HT-29 (cell line): ENCODE results near the gene ZDHHC21. TPM values are rescaled to one million over a fixed set of nuclear protein-coding genes. Genes with fewer than 3 reads are reported as not detected.
"Not testable (repeated sequence)": the region's sequence is repeated elsewhere in the genome, so short reads cannot be mapped to it uniquely, and the experiment has no call there.

ENCODE experiments used
- DNase-seq: peaks from one replicate; pipeline ENCODE4 v3.0.0-alpha.2; 2015; ENCODE audit warnings: low spot score
- total RNA-seq: library from RNA; depleted of rRNA; stranded (reverse); fragments of >200 nt; shearing (Covaris generic); gene quantifications from 2 replicates; pipeline ENCODE4 v1.2.3, GENCODE V29; 2014

The ZDHHC21 gene
- total RNA-seq, 1 experiment from 2014 or later: 6.1 TPM

DNA sequence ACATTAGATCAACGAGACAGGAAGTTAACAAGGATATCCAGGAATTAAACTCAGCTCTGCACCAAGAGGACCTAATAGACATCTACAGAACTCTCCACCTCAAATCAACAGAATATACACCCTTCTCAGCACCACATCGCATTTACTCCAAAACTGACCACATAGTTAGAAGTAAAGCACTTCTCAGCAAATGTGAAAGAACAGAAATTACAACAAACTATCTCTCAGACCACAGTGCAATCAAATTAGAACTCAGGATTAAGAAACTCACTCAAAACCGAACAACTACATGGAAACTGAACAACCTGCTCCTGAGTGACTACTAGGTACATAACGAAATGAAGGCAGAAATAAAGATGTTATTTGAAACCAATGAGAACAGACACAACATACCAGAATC lies 10.6 kb downstream of the ZDHHC21 start:
- DNase-seq: not testable (repeated sequence)

DNA sequence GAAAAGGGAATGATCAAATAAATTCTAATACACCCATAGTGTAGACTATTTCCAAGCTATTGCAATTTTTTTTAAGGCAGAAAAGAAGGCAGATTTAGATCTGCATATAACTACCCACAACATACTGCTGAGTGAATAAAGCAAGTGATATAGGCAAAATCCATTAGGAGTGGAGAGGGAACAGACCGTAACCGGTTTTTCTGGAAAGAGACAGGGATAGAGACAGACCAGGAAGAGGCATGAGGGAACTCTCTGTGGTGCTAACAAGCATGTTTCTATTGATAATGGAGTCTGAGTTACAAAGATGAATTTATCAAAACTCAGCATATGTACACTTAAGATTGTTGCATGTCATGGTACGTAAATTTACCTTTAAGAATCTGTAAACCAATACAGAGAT lies 14.5 kb downstream of the ZDHHC21 start:
- DNase-seq: no peak

DNA sequence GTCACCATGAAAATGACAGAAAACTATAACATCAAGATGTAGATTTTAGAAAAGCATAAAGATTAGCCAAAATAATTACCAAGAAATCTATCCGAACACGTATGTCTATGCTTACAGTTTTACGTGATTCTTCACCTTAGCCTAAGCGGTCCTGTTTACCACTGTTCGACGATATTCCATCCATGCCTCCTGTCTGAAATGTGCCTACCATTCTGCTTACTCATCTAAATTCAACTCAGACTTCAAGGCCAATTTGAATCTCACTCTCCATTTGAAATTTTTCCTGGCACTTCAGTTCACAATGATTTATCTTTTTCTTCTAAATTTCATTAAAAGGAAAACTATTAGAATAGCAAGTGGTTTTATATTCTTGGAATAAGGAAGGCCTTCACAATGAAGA lies 15.4 kb downstream of the ZDHHC21 start:
- DNase-seq: no peak

DNA sequence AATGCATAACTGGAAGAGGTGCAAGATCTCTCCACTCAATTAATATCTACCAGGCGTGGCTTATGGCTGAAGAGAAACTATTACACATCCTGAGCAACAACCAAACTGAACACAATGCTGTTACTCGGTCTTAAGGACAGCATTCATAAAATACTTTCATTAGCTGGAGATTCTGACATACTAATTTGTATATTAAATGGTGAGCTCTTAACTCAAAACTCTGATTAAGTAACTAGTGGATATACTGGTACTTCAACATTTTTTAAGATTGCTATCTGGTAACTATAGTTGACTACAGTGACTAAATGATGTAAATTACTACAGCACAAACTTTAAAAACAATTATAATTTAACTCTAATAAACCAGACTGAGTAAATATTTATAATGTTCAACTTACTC lies 15.8 kb downstream of the ZDHHC21 start:
- DNase-seq: no peak

DNA sequence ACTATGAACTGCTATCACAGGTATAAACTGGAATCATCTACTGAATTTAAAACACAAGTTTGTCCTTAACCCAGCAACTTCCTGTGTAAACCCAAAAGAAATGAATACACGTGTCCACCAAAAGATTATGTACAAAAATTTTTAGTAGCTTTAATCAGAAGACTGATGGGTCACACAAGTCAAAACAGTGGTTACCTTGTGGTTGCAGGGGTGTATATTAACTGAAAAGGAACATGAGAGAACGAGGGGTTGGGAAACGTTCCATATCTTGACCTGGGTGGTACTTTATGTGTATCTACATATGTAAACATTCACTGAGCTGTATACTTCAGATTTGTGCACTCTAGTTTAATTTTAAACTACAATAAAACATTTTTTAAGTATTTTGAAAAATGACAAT lies 18.6 kb downstream of the ZDHHC21 start:
- DNase-seq: no peak

DNA sequence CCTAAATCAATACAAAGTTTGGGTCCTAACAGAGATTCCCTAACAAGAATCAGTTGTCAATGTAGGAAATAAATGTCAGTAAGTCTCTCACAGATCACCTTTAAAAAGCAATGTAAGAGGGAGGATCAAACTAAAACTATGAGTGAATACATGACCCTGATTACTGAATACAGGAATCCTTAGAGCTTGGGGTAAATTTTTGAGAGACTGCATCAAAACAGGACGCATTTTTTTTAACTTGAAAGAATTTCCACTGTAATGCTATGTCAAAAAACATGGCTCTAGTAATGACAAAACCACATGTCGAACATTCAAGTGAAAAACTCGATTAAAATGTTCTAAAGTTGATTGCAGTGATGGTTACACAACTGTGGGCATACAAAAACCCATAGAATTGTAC lies 21.9 kb downstream of the ZDHHC21 start:
- DNase-seq: no peak

DNA sequence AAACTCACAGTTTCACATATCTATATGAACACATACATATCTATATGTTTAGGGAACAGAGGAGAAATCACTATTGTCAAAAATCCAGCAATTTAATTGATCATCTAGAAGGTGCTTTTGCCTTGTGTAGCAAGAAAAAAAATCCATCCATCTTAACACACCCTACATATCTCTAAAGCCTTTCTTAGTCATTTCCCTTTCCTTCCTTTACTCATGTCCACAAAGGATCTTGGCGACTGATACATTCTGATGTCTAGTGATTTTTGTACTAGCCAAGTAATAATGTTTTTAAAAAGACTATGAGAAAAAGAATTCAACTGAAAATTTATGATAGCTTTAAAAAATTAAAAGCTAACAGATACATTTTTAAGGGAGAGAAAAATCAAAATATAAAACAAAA lies 22.5 kb downstream of the ZDHHC21 start:
- no peak for DNase-seq

DNA sequence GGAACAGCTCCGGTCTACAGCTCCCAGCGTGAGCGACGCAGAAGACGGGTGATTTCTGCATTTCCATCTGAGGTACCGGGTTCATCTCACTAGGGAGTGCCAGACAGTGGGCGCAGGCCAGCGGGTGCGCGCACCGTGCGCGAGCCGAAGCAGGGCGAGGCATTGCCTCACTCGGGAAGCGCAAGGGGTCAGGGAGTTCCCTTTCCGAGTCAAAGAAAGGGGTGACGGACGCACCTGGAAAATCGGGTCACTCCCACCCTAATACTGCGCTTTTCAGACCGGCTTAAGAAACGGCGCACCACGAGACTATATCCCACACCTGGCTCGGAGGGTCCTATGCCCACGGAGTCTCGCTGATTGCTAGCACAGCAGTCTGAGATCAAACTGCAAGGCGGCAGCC lies 29.2 kb downstream of the ZDHHC21 start:
- DNase-seq: not testable (repeated sequence)

DNA sequence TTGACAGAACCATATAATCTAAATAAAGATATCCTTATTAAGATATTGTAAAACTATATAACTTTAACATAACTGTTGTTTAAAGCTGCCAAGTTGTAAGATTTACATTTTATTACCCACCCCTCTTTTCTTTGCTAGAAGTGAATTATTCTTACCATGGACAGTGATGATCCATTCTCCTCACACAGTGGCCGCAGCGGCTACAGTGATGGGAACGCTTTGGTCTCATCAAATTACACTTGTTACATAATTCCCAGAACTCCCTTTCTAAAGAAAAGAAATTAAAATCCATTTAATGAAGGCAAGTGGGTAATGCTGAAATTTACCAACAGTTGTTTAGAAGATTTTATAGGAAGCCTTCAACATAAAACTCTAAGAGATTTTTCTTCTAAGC lies 31.2 kb downstream of the ZDHHC21 start:
- DNase-seq: no peak

DNA sequence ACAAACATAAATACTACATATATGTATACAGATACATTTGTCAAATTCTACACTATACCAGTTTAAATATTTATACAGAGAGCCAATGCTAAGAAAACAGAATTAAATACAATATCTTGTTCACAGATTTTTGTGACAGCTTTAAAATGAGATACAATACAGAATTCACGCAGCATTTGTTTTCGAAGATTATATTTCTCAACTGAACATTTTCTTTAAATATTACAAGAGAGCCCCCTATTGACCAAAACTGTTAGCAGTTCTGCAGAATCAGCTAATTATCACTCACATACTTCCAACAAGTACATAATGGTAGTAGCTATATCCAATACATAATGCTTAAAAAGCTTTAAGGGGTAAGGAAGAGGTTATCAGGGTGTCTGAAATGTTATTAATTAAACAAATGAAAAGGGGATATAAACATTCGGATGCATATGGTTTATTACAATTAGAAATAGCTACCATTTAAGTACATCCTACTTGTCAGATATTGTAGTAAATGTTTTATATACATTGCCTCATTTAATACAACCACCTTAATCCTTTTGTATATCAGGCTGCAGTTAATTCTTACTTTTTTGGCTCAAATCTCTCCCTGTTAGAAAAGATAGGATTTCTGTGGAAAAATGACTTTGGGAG lies 31.7 kb downstream of the ZDHHC21 start:
- DNase-seq: peak; percentile 46

DNA sequence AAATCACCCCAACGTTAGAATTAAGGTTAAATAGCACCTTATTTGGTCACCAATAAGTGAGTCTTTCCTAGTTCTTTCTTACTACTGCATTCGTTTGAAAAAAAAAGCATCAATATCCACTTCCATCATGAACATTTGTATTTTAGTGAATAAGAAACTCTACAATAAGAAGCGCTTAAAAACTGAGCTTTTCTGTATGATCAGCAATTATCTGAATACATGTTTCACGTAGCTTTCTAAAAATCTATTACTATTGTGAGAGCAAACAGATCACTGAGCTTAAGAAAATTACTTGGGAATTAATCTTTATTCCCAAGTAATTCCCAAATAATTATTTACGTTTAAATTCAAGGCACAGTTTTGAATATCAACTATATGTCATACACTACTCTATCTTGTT lies 32.5 kb downstream of the ZDHHC21 start:
- DNase-seq: no peak

DNA sequence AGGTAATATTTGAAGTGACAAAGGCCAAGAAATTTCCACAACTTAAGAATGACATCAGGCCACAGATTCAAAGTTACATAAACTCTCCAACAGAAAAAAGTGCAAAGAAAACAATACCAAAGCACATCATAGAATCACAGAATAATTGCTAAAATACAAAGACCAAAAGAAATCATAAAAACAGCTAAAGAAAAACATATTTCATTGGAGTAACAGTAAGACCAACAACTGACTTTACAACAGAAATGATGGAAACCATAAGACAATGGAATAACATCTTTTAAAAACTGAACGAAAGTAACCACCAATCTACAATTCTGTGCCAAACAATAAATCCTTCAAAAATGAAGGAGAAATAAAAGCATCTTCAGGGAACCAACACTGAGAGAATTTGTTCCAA lies 38.3 kb downstream of the ZDHHC21 start:
- no peak for DNase-seq

DNA sequence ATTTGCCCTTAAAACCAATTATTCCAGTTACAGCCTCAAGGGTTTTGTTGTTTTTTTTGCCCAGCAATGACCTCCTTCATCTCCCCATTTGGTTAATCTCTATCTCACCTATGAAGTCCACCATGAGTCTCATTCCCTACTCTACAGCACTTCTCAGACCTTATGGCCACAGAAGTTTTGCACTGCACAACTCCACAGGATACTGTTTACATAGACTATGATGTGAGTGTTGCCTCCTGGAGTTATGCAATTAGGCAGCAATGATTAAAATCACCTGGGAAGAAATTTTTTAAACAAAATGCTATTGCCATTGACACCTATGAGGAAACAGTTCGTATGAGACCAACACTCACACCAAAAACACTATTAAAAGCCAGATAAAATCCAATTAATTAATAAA lies 39.7 kb downstream of the ZDHHC21 start:
- no peak for DNase-seq

DNA sequence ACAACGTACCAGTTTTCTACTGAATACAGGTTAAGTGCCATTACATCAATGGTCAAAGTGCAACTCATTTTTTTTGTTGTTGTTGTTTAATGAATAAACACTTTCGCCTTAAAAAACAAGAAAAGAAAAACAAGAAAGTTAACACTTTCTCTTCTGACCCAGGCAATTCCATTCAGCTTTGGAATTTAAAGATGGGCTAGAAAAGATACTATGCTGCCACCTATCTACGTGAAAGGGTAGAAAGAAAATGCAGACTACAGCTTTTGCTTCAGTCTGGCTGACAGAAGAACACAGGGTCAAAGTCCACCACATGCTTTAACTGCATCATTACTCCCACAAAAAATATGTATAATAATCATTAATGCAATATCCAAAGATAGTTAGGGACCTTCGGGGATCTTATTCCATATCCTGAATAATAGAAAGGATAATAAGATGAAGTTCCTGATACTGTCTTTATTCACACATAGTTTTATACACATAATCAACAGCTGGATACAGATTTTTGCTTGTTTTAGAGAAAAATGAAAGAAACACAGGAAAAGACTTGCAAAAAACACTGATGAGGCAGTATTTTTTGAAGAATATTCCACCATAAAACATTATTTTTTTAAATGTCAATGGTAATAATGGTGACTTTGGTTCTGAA lies 40.4 kb downstream of the ZDHHC21 start:
- DNase-seq: peak; percentile 64

DNA sequence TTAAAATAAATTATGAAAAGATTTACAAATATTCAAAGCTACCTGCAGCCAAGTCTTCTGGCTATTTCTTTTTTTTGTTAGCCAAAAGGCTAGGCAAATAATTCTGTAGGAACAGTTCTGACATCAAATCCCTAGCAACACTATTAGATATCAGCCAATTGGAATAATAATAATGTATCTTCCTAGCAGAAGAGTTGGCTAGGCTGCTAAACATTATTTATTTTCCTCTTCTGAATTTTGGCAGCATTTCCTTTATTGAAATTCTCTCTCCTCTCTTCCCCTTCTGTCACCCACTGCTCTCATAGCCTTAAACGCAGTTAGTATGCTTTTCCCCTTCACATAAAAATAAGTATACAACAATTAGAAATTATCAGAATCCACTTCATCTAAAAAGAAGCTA lies 42.6 kb downstream of the ZDHHC21 start:
- DNase-seq: no peak

DNA sequence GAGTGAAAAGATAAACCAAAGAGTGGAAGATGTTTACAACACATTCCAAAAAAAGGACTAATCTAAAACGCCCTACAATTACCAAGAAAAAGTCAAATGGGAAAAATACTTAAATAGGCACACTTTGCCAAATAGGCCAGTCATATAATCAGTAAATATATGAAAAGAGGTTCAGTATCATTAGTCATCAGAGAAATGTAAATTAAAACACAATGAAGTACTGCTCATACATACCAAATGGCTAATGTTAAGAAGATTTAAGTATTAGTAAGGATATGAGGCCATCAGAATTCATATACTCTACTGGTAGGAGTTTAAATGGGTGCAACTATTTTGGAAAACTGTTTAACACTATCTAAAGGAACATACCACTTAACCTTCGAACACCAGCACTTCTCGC lies 47.6 kb downstream of the ZDHHC21 start:
- DNase-seq: no peak

DNA sequence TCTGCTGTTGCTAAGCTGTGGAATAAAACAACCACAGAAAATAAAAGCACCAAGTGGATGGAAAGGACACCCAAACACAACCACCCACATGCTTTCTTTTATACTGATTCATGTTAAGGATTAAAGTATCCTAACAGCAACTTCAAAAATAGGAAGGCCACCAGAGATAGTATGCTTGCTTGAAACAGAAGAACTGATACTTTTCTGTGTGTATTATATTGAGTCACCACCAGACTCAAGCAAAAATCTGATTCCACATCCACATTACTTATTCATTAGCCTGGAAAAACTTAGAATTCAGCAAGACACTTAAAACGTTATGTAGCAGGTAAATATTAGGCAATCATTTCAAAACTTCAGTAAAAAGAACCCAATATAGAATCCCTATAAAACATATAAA lies 52.3 kb downstream of the ZDHHC21 start:
- DNase-seq: no peak

DNA sequence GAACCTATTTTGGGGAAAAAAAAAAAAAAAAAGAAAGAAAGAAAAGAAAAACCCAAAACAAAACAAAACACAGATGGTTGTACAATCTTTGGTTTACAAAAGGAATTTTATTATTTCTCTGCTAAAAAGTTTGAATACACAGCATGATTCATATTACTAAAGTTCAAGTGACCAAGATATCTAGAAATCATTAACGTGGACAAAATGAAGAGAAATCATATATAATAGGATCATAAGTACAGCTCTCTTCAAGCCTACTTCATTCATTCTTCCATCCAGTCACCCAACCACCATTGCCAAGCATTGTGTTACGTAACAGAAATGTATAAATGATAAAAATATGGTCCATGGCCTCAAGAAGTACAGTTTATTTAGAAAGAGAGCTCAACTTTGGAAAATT lies 52.9 kb downstream of the ZDHHC21 start:
- no peak for DNase-seq

DNA sequence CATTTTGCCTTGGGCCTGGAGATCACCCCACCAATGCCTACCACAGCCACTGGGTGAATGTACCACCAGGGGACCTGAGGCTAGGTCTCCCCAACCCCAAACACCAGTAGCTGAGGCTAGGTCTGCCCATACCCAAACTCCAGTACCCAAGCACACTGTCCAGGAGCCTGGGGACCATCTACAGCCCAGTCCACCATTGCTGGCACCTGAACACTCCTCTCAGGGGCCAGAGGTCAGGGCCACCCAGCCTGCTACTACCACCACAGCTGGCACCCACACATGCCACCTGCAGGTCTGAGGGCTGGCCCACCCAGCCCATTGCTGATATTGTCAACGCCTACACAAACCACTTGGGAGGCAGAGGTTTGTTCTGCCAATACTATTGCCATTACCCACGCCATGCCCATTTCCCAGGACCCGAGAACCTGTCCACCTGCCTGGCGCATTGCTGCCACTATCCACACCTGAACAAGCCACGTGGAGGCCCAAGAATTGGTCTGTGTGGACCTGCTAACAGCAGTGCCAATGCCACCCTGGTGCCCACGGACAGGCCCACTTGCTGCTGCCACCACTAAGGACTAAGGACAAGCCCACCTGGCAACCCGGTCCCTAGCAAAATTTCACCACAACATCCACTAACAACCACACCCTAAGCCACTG lies 59.2 kb downstream of the ZDHHC21 start:
- no peak for DNase-seq

DNA sequence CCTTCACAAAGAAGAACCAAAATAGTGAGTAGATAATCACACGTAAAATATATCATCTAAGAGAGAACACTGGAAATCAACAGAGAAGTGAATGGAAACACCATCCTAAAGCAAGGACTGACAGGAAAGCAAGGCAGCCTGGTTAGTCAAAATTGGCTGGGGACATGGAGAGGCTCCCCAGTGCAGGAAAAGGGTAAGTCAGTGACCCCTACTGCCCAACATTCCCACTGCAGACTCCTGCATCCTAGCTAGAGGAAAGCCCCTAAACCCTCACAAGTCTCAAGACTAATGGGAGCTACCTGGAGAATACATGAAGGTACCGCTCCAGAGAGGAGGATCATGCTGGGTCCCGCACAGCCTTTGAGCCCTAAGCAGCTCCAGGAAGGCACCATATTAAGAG lies 60.1 kb downstream of the ZDHHC21 start:
- no peak for DNase-seq

DNA sequence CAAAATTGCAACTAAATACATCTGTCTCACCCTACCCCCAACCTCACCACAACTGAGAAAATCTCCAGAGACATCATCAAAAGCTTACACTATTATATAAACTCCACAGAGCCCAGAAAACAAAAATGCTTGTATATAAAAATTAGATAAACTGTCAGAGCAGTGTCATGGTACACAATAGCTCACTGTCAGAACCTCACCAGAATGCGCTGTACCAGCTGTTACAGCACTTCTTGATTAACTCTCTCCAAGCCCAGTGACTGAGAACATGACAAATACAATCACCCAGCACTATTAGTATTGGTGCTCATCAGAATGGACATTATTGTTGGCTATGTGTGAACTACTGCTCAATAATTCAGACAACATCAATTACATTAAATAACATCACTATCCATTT lies 65.7 kb downstream of the ZDHHC21 start:
- DNase-seq: no peak

DNA sequence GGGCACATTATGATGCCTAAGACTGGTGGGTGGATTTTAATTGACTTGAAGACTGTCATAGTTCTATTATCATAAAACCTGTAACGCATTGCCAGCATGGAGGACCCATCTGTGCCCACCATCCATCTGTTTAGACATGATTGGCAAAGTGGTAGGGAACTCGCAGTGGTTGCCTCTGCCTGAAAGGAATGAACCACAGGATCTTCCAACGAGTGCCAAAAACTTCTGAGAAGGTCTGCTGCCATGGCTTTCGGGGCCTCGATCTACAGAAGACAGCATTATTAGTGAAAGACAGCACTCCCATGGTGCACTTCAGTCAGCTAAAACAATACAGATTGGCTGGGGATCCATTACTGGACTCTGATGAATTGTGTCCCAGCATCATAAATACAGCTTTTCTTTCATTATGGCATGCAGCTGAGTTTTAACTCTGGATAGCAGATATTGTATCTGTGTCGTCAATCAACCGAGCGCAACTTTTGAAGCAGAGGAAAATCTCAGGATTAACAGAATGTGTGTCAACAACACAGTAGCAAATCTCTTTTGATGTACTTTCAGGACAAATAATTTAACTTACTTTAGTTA lies 74.3 kb downstream of the ZDHHC21 start:
- DNase-seq: no peak
